ENCODE measurements around the gene SAMSN1. TPM values are rescaled to one million over a fixed set of nuclear protein-coding genes. Genes with fewer than 3 reads are reported as not detected.

The SAMSN1 gene
- polyA plus RNA-seq, 2 of the 4 experiments (the other 2 are of a cell fraction), result 0.06 TPM; not detected in 1

- Histone ChIP-seq H3K27ac (no peak overlapping the region), H3K9me3 (no peaks in the 10 kb centered on the region), H3K4me1 (no peaks in the 10 kb centered on the region), H3K4me2 (no peak overlapping the region), H3K4me3 (no peak overlapping the region)
- no peak for ATAC-seq
- no peak for DNase-seq (ENCODE audit: low read depth in 1 of 2, low spot score in 1 of 2)
- ChIA-PET CTCF (no interaction called here), POLR2A (no interaction called here)
- WGBS (ENCODE audit: missing lambda C conversion rate), result 12% methylated on average over 2 of the region's 2 CpGs
- FAIRE-seq, result no peak
- no peak for TF ChIP-seq CHD2 (IDR thresholded peaks at IDR 0.05; ENCODE audit: low read length, partially characterized antibody)
- no peak for TF ChIP-seq RCOR1 (IDR thresholded peaks at IDR 0.05; ENCODE audit: low read depth, low read length)
- TF ChIP-seq EP300 (IDR thresholded peaks at IDR 0.05), result no peak
- no peak for TF ChIP-seq MAFK (IDR thresholded peaks at IDR 0.05; ENCODE audit: partially characterized antibody)
- TF ChIP-seq KDM1A (IDR thresholded peaks at IDR 0.05; ENCODE audit: low read depth), result no peak
- TF ChIP-seq JUNB (IDR thresholded peaks at IDR 0.05), result no peak
- TF ChIP-seq POLR2AphosphoS2 (conservative IDR thresholded peaks at IDR 0.05; ENCODE audit: low read length), result no peak
- no peak for TF ChIP-seq EHMT2 (IDR thresholded peaks at IDR 0.05; ENCODE audit: low read depth)
- TF ChIP-seq MYC (IDR thresholded peaks at IDR 0.05; ENCODE audit: borderline replicate concordance, low read length), result no peak
- TF ChIP-seq CBX2 (IDR thresholded peaks at IDR 0.05; ENCODE audit: borderline replicate concordance, low read depth), result no peak
- no peak for TF ChIP-seq CEBPB (IDR thresholded peaks at IDR 0.05)
These were observed 94.6 kb downstream of the SAMSN1 start for GRCh38 chr21:14451546-14451945.

GRCh38 chr21:14448784-14449183 lies 97.3 kb downstream of the SAMSN1 start:
- Histone ChIP-seq H3K9me3 (no peaks in the 10 kb centered on the region), H3K4me1 (no peaks in the 10 kb centered on the region), H3K4me2 (no peak overlapping the region), H3K27ac (no peak overlapping the region), H3K4me3 (no peak overlapping the region)
- DNase-seq (ENCODE audit: low read depth in 1 of 2, low spot score in 1 of 2), result no peak
- 0% methylated on average over 1 of the region's 1 CpG for WGBS (ENCODE audit: missing lambda C conversion rate)
- ChIA-PET POLR2A (no interaction called here), CTCF (no interaction called here)
- FAIRE-seq, result no peak
- TF ChIP-seq ZSCAN20 (CRISPR knock-in tag; IDR thresholded peaks at IDR 0.05) (no peak), CTCF (IDR thresholded peaks at IDR 0.05) (no peak), JUN (IDR thresholded peaks at IDR 0.05) (no peak), RAD21 (conservative IDR thresholded peaks at IDR 0.05 in 1 of 2, IDR thresholded peaks at IDR 0.05 in 1 of 2) (no peak), HOXB5 (CRISPR knock-in tag; IDR thresholded peaks at IDR 0.05) (no peak), BCL3 (IDR thresholded peaks at IDR 0.05) (no peak), SREBF2 (IDR thresholded peaks at IDR 0.05) (no peak), MAZ (IDR thresholded peaks at IDR 0.05; ENCODE audit: borderline replicate concordance, low read depth, low read length) (no peak), HMGXB4 (CRISPR knock-in tag; IDR thresholded peaks at IDR 0.05; ENCODE audit: borderline replicate concordance) (no peak), FOSB (CRISPR knock-in tag; IDR thresholded peaks at IDR 0.05) (no peak), MAFK (IDR thresholded peaks at IDR 0.05; ENCODE audit: partially characterized antibody) (no peak), ZC3H11A (IDR thresholded peaks at IDR 0.05) (no peak)
- ATAC-seq, result no peak

All from A549 (cell line).